Transverse colon (tissue), 4 donors: ENCODE data around the gene CA14.
"Not testable (repeated sequence)": the region's sequence is repeated elsewhere in the genome, so short reads cannot be mapped to it uniquely, and the experiment has no call there.

ENCODE experiments used
- EP300 ChIP-seq: sonication (generic); formaldehyde crosslinking; IDR thresholded peaks from one replicate; pipeline ENCODE4 v1.6.1; 2017; ENCODE audit warnings: antibody characterized with exemption, low read depth
- POLR2A ChIP-seq: fragments of 450-650 bp; IDR thresholded peaks from one replicate; pipeline ENCODE4 v1.6.1; 2016; ENCODE audit warnings: antibody characterized with exemption, mild to moderate bottlenecking, moderate library complexity
- POLR2AphosphoS5 ChIP-seq, 3 donors: sonication (generic); formaldehyde crosslinking; IDR thresholded peaks; one replicate each; pipeline ENCODE4 v1.6.1; 2016; ENCODE audit warnings: antibody characterized with exemption in 3 of 3
- TF ChIP-seq, protein P1 (sequence below), 5 experiments: fragments of 200-600 bp in 3 of 5; fragments of 450-650 bp in 2 of 5; sonication (generic) in 3 of 5; IDR thresholded peaks; 1 replicate in 2 of 5; 2 replicates in 3 of 5; pipeline ENCODE4 v1.5.1; 2016 to 2017; ENCODE audit warnings: antibody characterized with exemption in 5 of 5, inconsistent platforms in 3 of 5, mild to moderate bottlenecking in 2 of 5, moderate library complexity in 1 of 5

DNA sequence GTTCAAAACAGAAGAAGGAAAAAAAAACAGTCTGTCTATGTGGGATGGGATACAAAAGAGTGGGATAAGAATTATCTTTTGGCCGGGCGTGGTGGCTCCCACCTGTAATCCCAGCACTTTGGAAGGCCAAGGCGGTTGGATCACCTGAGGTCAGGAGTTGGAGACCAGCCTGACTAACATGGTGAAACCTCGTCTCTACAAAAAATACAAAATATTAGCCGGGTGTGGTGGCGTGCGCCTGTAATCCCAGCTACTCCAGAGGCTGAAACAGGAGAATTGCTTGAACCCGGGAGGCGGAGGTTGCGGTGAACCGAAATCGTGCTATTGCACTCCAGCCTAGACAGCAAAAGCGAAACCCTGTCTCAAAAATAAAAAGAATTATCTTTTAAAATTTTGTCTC is 20.4 kb upstream of the CA14 start:
- TF ChIP-seq, protein P1, sequence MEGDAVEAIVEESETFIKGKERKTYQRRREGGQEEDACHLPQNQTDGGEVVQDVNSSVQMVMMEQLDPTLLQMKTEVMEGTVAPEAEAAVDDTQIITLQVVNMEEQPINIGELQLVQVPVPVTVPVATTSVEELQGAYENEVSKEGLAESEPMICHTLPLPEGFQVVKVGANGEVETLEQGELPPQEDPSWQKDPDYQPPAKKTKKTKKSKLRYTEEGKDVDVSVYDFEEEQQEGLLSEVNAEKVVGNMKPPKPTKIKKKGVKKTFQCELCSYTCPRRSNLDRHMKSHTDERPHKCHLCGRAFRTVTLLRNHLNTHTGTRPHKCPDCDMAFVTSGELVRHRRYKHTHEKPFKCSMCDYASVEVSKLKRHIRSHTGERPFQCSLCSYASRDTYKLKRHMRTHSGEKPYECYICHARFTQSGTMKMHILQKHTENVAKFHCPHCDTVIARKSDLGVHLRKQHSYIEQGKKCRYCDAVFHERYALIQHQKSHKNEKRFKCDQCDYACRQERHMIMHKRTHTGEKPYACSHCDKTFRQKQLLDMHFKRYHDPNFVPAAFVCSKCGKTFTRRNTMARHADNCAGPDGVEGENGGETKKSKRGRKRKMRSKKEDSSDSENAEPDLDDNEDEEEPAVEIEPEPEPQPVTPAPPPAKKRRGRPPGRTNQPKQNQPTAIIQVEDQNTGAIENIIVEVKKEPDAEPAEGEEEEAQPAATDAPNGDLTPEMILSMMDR (IDR thresholded peaks at IDR 0.05): not testable (repeated sequence)
- TF ChIP-seq POLR2AphosphoS5 (IDR thresholded peaks at IDR 0.05); POLR2A; EP300: not testable (repeated sequence)
